NCI-H460 (cell line): ENCODE results near the gene RIOK3. TPM values are rescaled to one million over a fixed set of nuclear protein-coding genes. Genes with fewer than 3 reads are reported as not detected.
"Not testable (repeated sequence)": the region's sequence is repeated elsewhere in the genome, so short reads cannot be mapped to it uniquely, and the experiment has no call there.

Experiments
- DNase-seq: peaks from one replicate; pipeline ENCODE4 v3.0.0-alpha.2; 2016; ENCODE audit warnings: low read depth; ENCODE audit errors: extremely low read depth
- polyA plus RNA-seq: library from polyadenylated mRNA; depleted of rRNA; stranded (reverse); fragments of >200 nt; gene quantifications from 2 replicates; pipeline ENCODE4 v1.2.3, GENCODE V29; 2014; cell fraction: nucleus; rRNA removed
- total RNA-seq: library from RNA; depleted of rRNA; stranded (reverse); fragments of >200 nt; shearing (Covaris generic); gene quantifications from 2 replicates; pipeline ENCODE4 v1.2.3, GENCODE V29; 2014; rRNA removed

The RIOK3 gene
- 94.9 and 105 TPM in 2 replicates for total RNA-seq
- 31.8 and 47.7 TPM in 2 replicates for polyA plus RNA-seq

GRCh38 chr18:23452728-23453679, at the start of gene RIOK3:
Gene RIOK3, plus strand, starts transcription at chr18:23453287. Its CDS starts 153 bp downstream, at chr18:23453440.
- DNase-seq, result peak; percentile 94

- no peak for DNase-seq
Measured at GRCh38 chr18:23403310-23403709, 49.8 kb upstream of the RIOK3 start.

GRCh38 chr18:23405636-23406035, 47.5 kb upstream of the RIOK3 start:
- DNase-seq, result no peak

GRCh38 chr18:23406271-23406787, 46.8 kb upstream of the RIOK3 start:
- DNase-seq, result no peak

- no peak for DNase-seq
Measured at GRCh38 chr18:23412351-23412964, 40.6 kb upstream of the RIOK3 start.

- DNase-seq, result no peak
Measured at GRCh38 chr18:23415515-23415914, 37.6 kb upstream of the RIOK3 start.

- no peak for DNase-seq
Measured at GRCh38 chr18:23416298-23416697, 36.8 kb upstream of the RIOK3 start.

GRCh38 chr18:23421277-23421676, 31.8 kb upstream of the RIOK3 start:
- DNase-seq, result no peak

GRCh38 chr18:23422751-23423418, 30.2 kb upstream of the RIOK3 start:
- DNase-seq, result peak; percentile 53

GRCh38 chr18:23424616-23425015, 28.5 kb upstream of the RIOK3 start:
- no peak for DNase-seq

- no peak for DNase-seq
Measured at GRCh38 chr18:23428821-23429220, 24.3 kb upstream of the RIOK3 start.

GRCh38 chr18:23429538-23429937, 23.5 kb upstream of the RIOK3 start:
- DNase-seq, result not testable (repeated sequence)

- DNase-seq, result no peak
Measured at GRCh38 chr18:23433360-23433759, 19.7 kb upstream of the RIOK3 start.

GRCh38 chr18:23437357-23438045, 15.6 kb upstream of the RIOK3 start:
- peak; percentile 43 for DNase-seq

GRCh38 chr18:23438046-23438377, 15.1 kb upstream of the RIOK3 start:
- no peak for DNase-seq

GRCh38 chr18:23438608-23439366, 14.3 kb upstream of the RIOK3 start:
- DNase-seq, result no peak

GRCh38 chr18:23440131-23440530, 13.0 kb upstream of the RIOK3 start:
- no peak for DNase-seq

GRCh38 chr18:23442958-23443357, 10.1 kb upstream of the RIOK3 start:
- DNase-seq, result no peak

- DNase-seq, result no peak
Measured at GRCh38 chr18:23448291-23448690, 4.8 kb upstream of the RIOK3 start.

- DNase-seq, result no peak
Measured at GRCh38 chr18:23450022-23450421, 3.1 kb upstream of the RIOK3 start.
